GM12875 (cell line): ENCODE data around the gene HIVEP2.

Experiments
- H3K4me3 ChIP-seq: one replicate; pipeline ENCODE4 v1.5.1; 2011; ENCODE audit warnings: low read depth, low read length, control low read depth
- CTCF ChIP-seq: IDR thresholded peaks from 2 replicates; pipeline ENCODE4 v1.5.1; 2011; ENCODE audit warnings: low read depth, mild to moderate bottlenecking, control low read depth, inconsistent platforms, low read length, moderate library complexity, borderline replicate concordance; ENCODE audit not compliant: insufficient read depth

Gene HIVEP2

GRCh38 chr6:142844065-142844755 is 100.8 kb downstream of the HIVEP2 start:
- no peak overlapping the region for H3K4me3 ChIP-seq
- no peak for TF ChIP-seq CTCF

GRCh38 chr6:142843361-142843760 is 101.6 kb downstream of the HIVEP2 start:
- no peak overlapping the region for H3K4me3 ChIP-seq
- TF ChIP-seq CTCF: no peak

GRCh38 chr6:142842418-142843261 is 102.3 kb downstream of the HIVEP2 start:
- TF ChIP-seq CTCF: no peak

GRCh38 chr6:142841915-142842314 is 103.1 kb downstream of the HIVEP2 start:
- no peak overlapping the region for H3K4me3 ChIP-seq
- TF ChIP-seq CTCF: no peak

More at GRCh38 chr6:142842418-142843261, 102.3 kb downstream of the HIVEP2 start:
- no peak overlapping the region for H3K4me3 ChIP-seq

- no peak for TF ChIP-seq CTCF
These were observed 105.3 kb downstream of the HIVEP2 start for GRCh38 chr6:142839686-142840040.

GRCh38 chr6:142838821-142839685 is 105.9 kb downstream of the HIVEP2 start:
- no peak for TF ChIP-seq CTCF
- no peak overlapping the region for H3K4me3 ChIP-seq

More at GRCh38 chr6:142839686-142840040, 105.3 kb downstream of the HIVEP2 start:
- H3K4me3 ChIP-seq: no peak overlapping the region
